ENCODE data around the gene HERC4.

DNA sequence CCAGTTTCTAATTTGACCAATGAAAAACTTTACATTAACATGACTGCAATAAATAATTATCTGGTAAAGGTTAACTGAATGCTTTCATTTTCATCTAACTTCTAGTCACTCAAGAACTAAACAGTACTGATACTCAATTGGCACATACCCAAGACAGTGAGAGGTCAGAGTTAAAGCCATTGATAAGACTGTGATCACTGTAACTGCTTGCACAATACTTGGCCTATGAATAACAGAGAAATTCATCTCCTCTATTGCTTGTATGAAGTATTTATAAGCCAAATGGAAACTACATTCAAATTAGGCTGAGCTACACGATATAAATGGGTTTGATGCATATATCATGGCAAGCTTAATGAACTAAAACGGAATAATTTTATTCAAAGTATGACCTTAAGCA lies 43.0 kb downstream of the HERC4 start:
- TF ChIP-seq, protein P1, sequence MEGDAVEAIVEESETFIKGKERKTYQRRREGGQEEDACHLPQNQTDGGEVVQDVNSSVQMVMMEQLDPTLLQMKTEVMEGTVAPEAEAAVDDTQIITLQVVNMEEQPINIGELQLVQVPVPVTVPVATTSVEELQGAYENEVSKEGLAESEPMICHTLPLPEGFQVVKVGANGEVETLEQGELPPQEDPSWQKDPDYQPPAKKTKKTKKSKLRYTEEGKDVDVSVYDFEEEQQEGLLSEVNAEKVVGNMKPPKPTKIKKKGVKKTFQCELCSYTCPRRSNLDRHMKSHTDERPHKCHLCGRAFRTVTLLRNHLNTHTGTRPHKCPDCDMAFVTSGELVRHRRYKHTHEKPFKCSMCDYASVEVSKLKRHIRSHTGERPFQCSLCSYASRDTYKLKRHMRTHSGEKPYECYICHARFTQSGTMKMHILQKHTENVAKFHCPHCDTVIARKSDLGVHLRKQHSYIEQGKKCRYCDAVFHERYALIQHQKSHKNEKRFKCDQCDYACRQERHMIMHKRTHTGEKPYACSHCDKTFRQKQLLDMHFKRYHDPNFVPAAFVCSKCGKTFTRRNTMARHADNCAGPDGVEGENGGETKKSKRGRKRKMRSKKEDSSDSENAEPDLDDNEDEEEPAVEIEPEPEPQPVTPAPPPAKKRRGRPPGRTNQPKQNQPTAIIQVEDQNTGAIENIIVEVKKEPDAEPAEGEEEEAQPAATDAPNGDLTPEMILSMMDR (IDR thresholded peaks at IDR 0.05; ENCODE audit: low read depth, low read length, missing input control): no peak
- TF ChIP-seq HNF4A (conservative IDR thresholded peaks at IDR 0.05): peak; percentile 24 to 38
- TF ChIP-seq GABPA (IDR thresholded peaks at IDR 0.05 in 1 of 2, conservative IDR thresholded peaks at IDR 0.05 in 1 of 2): no peak
- TF ChIP-seq, protein P2, sequence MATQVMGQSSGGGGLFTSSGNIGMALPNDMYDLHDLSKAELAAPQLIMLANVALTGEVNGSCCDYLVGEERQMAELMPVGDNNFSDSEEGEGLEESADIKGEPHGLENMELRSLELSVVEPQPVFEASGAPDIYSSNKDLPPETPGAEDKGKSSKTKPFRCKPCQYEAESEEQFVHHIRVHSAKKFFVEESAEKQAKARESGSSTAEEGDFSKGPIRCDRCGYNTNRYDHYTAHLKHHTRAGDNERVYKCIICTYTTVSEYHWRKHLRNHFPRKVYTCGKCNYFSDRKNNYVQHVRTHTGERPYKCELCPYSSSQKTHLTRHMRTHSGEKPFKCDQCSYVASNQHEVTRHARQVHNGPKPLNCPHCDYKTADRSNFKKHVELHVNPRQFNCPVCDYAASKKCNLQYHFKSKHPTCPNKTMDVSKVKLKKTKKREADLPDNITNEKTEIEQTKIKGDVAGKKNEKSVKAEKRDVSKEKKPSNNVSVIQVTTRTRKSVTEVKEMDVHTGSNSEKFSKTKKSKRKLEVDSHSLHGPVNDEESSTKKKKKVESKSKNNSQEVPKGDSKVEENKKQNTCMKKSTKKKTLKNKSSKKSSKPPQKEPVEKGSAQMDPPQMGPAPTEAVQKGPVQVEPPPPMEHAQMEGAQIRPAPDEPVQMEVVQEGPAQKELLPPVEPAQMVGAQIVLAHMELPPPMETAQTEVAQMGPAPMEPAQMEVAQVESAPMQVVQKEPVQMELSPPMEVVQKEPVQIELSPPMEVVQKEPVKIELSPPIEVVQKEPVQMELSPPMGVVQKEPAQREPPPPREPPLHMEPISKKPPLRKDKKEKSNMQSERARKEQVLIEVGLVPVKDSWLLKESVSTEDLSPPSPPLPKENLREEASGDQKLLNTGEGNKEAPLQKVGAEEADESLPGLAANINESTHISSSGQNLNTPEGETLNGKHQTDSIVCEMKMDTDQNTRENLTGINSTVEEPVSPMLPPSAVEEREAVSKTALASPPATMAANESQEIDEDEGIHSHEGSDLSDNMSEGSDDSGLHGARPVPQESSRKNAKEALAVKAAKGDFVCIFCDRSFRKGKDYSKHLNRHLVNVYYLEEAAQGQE (IDR thresholded peaks at IDR 0.05): no peak
- TF ChIP-seq FOXA2 (IDR thresholded peaks at IDR 0.05): no peak
- no peak for TF ChIP-seq YY1 (IDR thresholded peaks at IDR 0.05)
- TF ChIP-seq RAD21 (IDR thresholded peaks at IDR 0.05): peak; percentile 4 to 41
- TF ChIP-seq TAF1 (conservative IDR thresholded peaks at IDR 0.05): no peak
